PC-3 (cell line): Measurements from ENCODE around the gene MAP2K3. TPM values are rescaled to one million over a fixed set of nuclear protein-coding genes. Genes with fewer than 3 reads are reported as not detected.

Experiments
- ATAC-seq: fragments of 200-7000 bp; cut with Tn5 transposase; 2 replicates; pipeline ENCODE4 v1.9.1; 2020; ENCODE audit warnings: mild to moderate bottlenecking, moderate library complexity
- BruUV-seq: library from RNA; stranded (reverse); fragments of 400-500 nt; replicated peaks from 2 replicates; lab custom pipeline; 2021; lab: Mats Ljungman, UMichigan
- CTCF ChIA-PET: fragments of 300-600 bp; sonication (Branson Sonifier 250); formaldehyde crosslinking; loops from one replicate; lab custom pipeline; 2022; ENCODE audit warnings: antibody characterized with exemption; lab: Charles Lee
- POLR2A ChIA-PET: fragments of 300-600 bp; sonication (Branson Sonifier 250); formaldehyde crosslinking; loops from one replicate; lab custom pipeline; 2022; ENCODE audit warnings: antibody characterized with exemption; ENCODE audit not compliant: unreplicated experiment; lab: Charles Lee
- DNase-seq: peaks from one replicate; pipeline ENCODE4 v3.0.0-alpha.2; 2015
- H2AFZ ChIP-seq: fragments of 300-600 bp; sonication (generic); 2 replicates; pipeline ENCODE4 v1.6.0; 2016; ENCODE audit warnings: antibody characterized with exemption, low read length
- H3F3A ChIP-seq: fragments of 300-600 bp; sonication (generic); one replicate; pipeline ENCODE4 v1.6.0; 2017; ENCODE audit warnings: antibody characterized with exemption, low read length, control low read depth, mild to moderate bottlenecking; ENCODE audit not compliant: unreplicated experiment
- H3K27ac ChIP-seq: fragments of 300-600 bp; sonication (generic); 2 replicates; pipeline ENCODE4 v1.5.1; 2016; ENCODE audit warnings: mild to moderate bottlenecking, low read length
- H3K27me3 ChIP-seq: fragments of 300-600 bp; sonication (generic); 2 replicates; pipeline ENCODE4 v1.6.1; 2016; ENCODE audit warnings: low read length, mixed read lengths
- H3K36me3 ChIP-seq: fragments of 300-600 bp; sonication (generic); 2 replicates; pipeline ENCODE4 v1.6.1; 2016; ENCODE audit warnings: low read depth, mixed run types, low read length, mixed read lengths
- H3K4me1 ChIP-seq: fragments of 300-600 bp; sonication (generic); 2 replicates; pipeline ENCODE4 v1.5.1; 2016; ENCODE audit warnings: low read length; ENCODE audit not compliant: insufficient read depth
- H3K4me2 ChIP-seq: fragments of 300-600 bp; sonication (generic); 2 replicates; pipeline ENCODE4 v1.6.0; 2016; ENCODE audit warnings: low read length
- H3K4me3 ChIP-seq: fragments of 300-600 bp; sonication (generic); 2 replicates; pipeline ENCODE4 v1.5.1; 2016; ENCODE audit warnings: mild to moderate bottlenecking, low read length, mixed read lengths
- H3K79me2 ChIP-seq: fragments of 300-600 bp; sonication (generic); 2 replicates; pipeline ENCODE4 v1.6.1; 2017; ENCODE audit warnings: low read length, mixed read lengths
- H3K9ac ChIP-seq: fragments of 300-600 bp; sonication (generic); 2 replicates; pipeline ENCODE4 v1.6.0; 2016; ENCODE audit warnings: mild to moderate bottlenecking, low read length
- H3K9me2 ChIP-seq: fragments of 300-600 bp; sonication (generic); replicated peaks from 2 replicates; pipeline ENCODE4 v1.6.1; 2016; ENCODE audit warnings: mixed run types, low read length, mixed read lengths
- H3K9me3 ChIP-seq: fragments of 300-600 bp; sonication (generic); 2 replicates; pipeline ENCODE4 v1.6.1; 2016; ENCODE audit warnings: low read length, mixed read lengths
- H4K20me1 ChIP-seq: fragments of 300-600 bp; sonication (generic); 2 replicates; pipeline ENCODE4 v1.6.1; 2016; ENCODE audit warnings: low read length, mixed read lengths
- EZH2 ChIP-seq: fragments of 300-600 bp; sonication (generic); IDR thresholded peaks from one replicate; pipeline ENCODE4 v1.6.1; 2017; ENCODE audit warnings: antibody characterized with exemption, mild to moderate bottlenecking, low read length; ENCODE audit not compliant: unreplicated experiment
- EZH2phosphoT487 ChIP-seq: fragments of 300-600 bp; sonication (generic); IDR thresholded peaks from 2 replicates; pipeline ENCODE4 v1.6.1; 2018; ENCODE audit warnings: mild to moderate bottlenecking, antibody characterized with exemption, low read length, borderline replicate concordance
- intact Hi-C: fragments of 100-400 bp; cut with micrococcal nuclease; formaldehyde crosslinking; loops from 2 replicates; pipeline ENCODE4 v1.9.0; 2023
- total RNA-seq: library from RNA; depleted of rRNA; stranded (reverse); fragments of >200 nt; gene quantifications from 2 replicates; pipeline ENCODE4 v1.2.3, GENCODE V29; 2014
- TF ChIP-seq, protein P1 (sequence below): fragments of 300-600 bp; sonication (generic); conservative IDR thresholded peaks from 2 replicates; pipeline ENCODE4 v1.5.1; 2017; ENCODE audit warnings: antibody characterized with exemption, low read depth, mild to moderate bottlenecking, low read length

MAP2K3 gene
- total RNA-seq, 1 experiment from 2014 or later = 54.0 TPM

DNA sequence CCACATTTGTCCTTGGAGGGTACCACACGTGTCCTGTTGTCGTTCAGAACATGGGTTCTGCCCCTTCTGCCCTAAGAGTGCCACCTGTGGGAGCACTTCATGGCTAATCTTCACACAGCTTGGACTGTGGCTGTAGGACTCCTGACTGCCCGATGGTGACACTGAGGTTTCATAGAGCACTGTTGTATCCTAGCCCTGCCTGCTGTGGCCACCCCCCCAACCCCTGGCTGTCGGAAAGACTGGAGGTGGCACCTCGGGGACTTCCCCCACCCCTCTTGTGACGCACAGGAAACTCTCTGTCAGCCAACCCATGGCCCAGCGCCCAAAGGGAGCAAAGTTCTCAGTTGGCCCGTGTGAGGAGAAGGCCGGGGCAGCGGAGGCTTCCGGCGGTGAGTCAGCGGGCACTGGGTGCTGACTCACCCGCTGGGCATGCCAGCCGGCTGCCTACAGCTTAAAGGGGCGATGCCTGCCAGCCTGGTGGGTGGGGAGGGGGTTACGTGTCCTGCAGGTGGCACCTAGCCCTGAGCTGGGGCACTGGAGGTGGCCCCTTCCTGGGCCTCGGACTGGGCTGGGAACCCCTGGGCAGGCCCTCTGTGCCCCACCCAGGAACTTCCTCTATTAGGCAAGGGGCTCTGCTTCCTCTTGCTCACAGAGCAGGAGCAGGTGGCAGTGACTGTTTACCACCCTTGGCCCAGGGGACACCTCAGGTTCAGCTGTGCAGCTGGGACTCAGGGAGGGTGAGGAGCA is 3.4 kb downstream of the MAP2K3 start:
- Histone ChIP-seq H3K4me1 (peaks cover 45% of the 10 kb centered on the region), H3K27ac (peak overlapping the region; percentile 96), H3K9me3 (no peaks in the 10 kb centered on the region), H4K20me1 (peaks cover 66% of the 10 kb centered on the region), H3K36me3 (peaks cover 5% of the 10 kb centered on the region; the same call in 1 of the 2 replicates), H2AFZ (no peak overlapping the region), H3K4me3 (peak overlapping the region; percentile 87), H3K27me3 (peaks cover 5% of the 10 kb centered on the region; the same call in 1 of the 2 replicates), H3K9me2 (no peaks in the 10 kb centered on the region), H3K4me2 (peak overlapping the region; percentile 92), H3K79me2 (peaks cover 81% of the 10 kb centered on the region), H3K9ac (peak overlapping the region; percentile 89), H3F3A (no peaks in the 10 kb centered on the region)
- TF ChIP-seq, protein P1, sequence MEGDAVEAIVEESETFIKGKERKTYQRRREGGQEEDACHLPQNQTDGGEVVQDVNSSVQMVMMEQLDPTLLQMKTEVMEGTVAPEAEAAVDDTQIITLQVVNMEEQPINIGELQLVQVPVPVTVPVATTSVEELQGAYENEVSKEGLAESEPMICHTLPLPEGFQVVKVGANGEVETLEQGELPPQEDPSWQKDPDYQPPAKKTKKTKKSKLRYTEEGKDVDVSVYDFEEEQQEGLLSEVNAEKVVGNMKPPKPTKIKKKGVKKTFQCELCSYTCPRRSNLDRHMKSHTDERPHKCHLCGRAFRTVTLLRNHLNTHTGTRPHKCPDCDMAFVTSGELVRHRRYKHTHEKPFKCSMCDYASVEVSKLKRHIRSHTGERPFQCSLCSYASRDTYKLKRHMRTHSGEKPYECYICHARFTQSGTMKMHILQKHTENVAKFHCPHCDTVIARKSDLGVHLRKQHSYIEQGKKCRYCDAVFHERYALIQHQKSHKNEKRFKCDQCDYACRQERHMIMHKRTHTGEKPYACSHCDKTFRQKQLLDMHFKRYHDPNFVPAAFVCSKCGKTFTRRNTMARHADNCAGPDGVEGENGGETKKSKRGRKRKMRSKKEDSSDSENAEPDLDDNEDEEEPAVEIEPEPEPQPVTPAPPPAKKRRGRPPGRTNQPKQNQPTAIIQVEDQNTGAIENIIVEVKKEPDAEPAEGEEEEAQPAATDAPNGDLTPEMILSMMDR = no peak
- TF ChIP-seq EZH2phosphoT487 = no peak
- intact Hi-C loops = no loop called here
- ATAC-seq = peak; percentile 42
- CTCF ChIA-PET = interaction anchor here (0.8 kb wide), 1 partner anchor 160 kb away, joined by 3 read pairs; no protein-coding TSS in a partner anchor
- DNase-seq = peak; percentile 100
- POLR2A ChIA-PET = no interaction called here
- BruUV-seq = no TSS peak

DNA sequence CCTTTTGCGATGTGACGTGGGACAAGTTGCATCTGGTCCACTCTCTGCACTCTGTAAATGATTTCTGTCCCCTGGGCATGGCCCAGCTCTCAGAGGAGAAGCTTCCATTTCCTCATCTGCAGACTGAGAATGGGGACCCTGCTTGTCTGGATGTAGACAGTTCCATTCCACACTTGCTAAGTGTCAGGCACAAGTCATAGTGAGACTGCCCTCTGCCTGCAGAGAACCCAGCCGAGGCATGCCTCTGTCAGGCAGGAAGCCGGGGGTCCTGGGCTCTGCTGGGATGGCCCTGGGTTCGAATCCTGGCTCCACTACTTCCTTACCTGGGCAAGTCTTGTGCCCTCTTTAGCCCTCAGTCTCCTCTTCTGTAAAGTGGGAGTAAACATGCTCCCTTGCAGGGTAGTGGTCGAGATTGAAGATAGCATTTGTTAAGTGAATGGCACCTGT is 4.1 kb downstream of the MAP2K3 start:
- no peaks in the 10 kb centered on the region for H3K9me2 ChIP-seq
- H3K9me3 ChIP-seq = no peaks in the 10 kb centered on the region
- H3K9ac ChIP-seq = peak overlapping the region; percentile 53
- peaks cover 5% of the 10 kb centered on the region; the same call in 1 of the 2 replicates for H3K27me3 ChIP-seq
- DNase-seq = peak; percentile 31
- peak overlapping the region; percentile 81 for H3K4me2 ChIP-seq
- TF ChIP-seq EZH2phosphoT487 = no peak
- TF ChIP-seq EZH2 = no peak
- TF ChIP-seq, protein P1 = peak; percentile 24; the same call in 1 of the 2 replicates
- H4K20me1 ChIP-seq = peaks cover 73% of the 10 kb centered on the region
- peaks cover 88% of the 10 kb centered on the region for H3K79me2 ChIP-seq
- ChIA-PET CTCF (interaction anchor here (0.7 kb wide), 1 partner anchor 25 kb away, joined by 3 read pairs; no protein-coding TSS in a partner anchor), POLR2A (interaction anchor here (0.5 kb wide), 1 partner anchor 263 kb away, joined by 4 read pairs; no protein-coding TSS in a partner anchor)
- no peaks in the 10 kb centered on the region for H3F3A ChIP-seq
- H3K27ac ChIP-seq = peak overlapping the region; percentile 69
- no TSS peak for BruUV-seq
- no peak overlapping the region for H2AFZ ChIP-seq
- H3K36me3 ChIP-seq = peaks cover 5% of the 10 kb centered on the region; the same call in 1 of the 2 replicates
- intact Hi-C loops = no loop called here
- peak overlapping the region; percentile 55 for H3K4me3 ChIP-seq
- ATAC-seq = no peak
- peaks cover 40% of the 10 kb centered on the region for H3K4me1 ChIP-seq
